ENCODE measurements around the gene MYOF. TPM values are rescaled to one million over a fixed set of nuclear protein-coding genes. Genes with fewer than 3 reads are reported as not detected.

The MYOF gene
- total and polyA plus RNA-seq, 9 of the 15 experiments (the other 6 are each of a cell fraction or from before 2014, with no cell fraction given) = 0.06 to 0.27 TPM; not detected in 7

- Histone ChIP-seq H3K9me1 (ENCODE audit: control insufficient read depth, insufficient read depth, low read length) (no peaks in the 10 kb centered on the region), H3K79me2 (ENCODE audit: control insufficient read depth, insufficient read depth, low read length) (no peaks in the 10 kb centered on the region), H3K4me1 (replicated peaks in 1 of 2; ENCODE audit: control insufficient read depth in 2 of 2, insufficient read depth in 2 of 2, low read length in 2 of 2) (no peaks in the 10 kb centered on the region), H4K20me1 (replicated peaks; ENCODE audit: control insufficient read depth, insufficient read depth, low read length) (no peaks in the 10 kb centered on the region), H2AFZ (ENCODE audit: low read depth, low read length) (no peak overlapping the region), H3K9me3 (replicated peaks; ENCODE audit: control insufficient read depth, insufficient read depth, low read depth, low read length) (no peaks in the 10 kb centered on the region), H3K27me3 (ENCODE audit: control insufficient read depth in 2 of 2, insufficient read depth in 2 of 2, low read length in 2 of 2) (peaks cover 0 to 7% of the 10 kb centered on the region in 2 experiments; a peak in 2 of 5 replicates), H3K36me3 (ENCODE audit: control insufficient read depth, insufficient read depth, low read length) (no peaks in the 10 kb centered on the region), H3K4me2 (ENCODE audit: insufficient read depth, low read length) (no peak overlapping the region), H3K9ac (ENCODE audit: insufficient read depth in 1 of 2, low read depth in 2 of 2, low read length in 2 of 2) (no peak overlapping the region), H3K4me3 (no peak overlapping the region), H3K27ac (ENCODE audit: extremely low read depth, low read depth, low read length) (no peak overlapping the region)
- intact Hi-C loops (cut with micrococcal nuclease) (no loop called here), in situ Hi-C loops (cut with MboI) (no loop called here)
- CTCF ChIA-PET (ENCODE audit: low intra/inter-chr PET ratio) = no interaction called here
- TF ChIP-seq ZSCAN32 (CRISPR knock-in tag; IDR thresholded peaks at IDR 0.05) (no peak), TEAD1 (CRISPR knock-in tag; IDR thresholded peaks at IDR 0.05) (no peak), ZNF740 (CRISPR knock-in tag; IDR thresholded peaks at IDR 0.05) (no peak), ZNF740 (tag; IDR thresholded peaks at IDR 0.05) (no peak), STAT5B (CRISPR knock-in tag; IDR thresholded peaks at IDR 0.05) (no peak)
- 0% methylated on average over 6 of the region's 6 CpGs for WGBS (ENCODE audit: insufficient coverage, low coverage, missing lambda C conversion rate)
- ATAC-seq (no peak), FAIRE-seq (no peak), DNase-seq (ENCODE audit: extremely low read depth in 1 of 4, low spot score in 3 of 4) (no peak)
- POLR2A ChIA-PET = no interaction called here
- BruUV-seq (replicated peaks) = no TSS peak
These were observed 85.1 kb downstream of the MYOF start for GRCh38 chr10:93397020-93397419.

- intact Hi-C loops (cut with micrococcal nuclease) = no loop called here
- Histone ChIP-seq H3K9me1 (ENCODE audit: control insufficient read depth, insufficient read depth, low read length) (no peaks in the 10 kb centered on the region), H4K20me1 (replicated peaks; ENCODE audit: control insufficient read depth, insufficient read depth, low read length) (no peaks in the 10 kb centered on the region), H3K4me3 (no peak overlapping the region), H3K36me3 (ENCODE audit: control insufficient read depth, insufficient read depth, low read length) (no peaks in the 10 kb centered on the region), H3K4me2 (ENCODE audit: insufficient read depth, low read length) (no peak overlapping the region), H3K9me3 (replicated peaks; ENCODE audit: control insufficient read depth, insufficient read depth, low read depth, low read length) (no peaks in the 10 kb centered on the region), H3K4me1 (replicated peaks in 1 of 2; ENCODE audit: control insufficient read depth in 2 of 2, insufficient read depth in 2 of 2, low read length in 2 of 2) (no peaks in the 10 kb centered on the region), H3K27me3 (ENCODE audit: control insufficient read depth in 2 of 2, insufficient read depth in 2 of 2, low read length in 2 of 2) (peaks cover 0 to 6% of the 10 kb centered on the region in 2 experiments; a peak in 2 of 5 replicates), H3K9ac (ENCODE audit: insufficient read depth in 1 of 2, low read depth in 2 of 2, low read length in 2 of 2) (no peak overlapping the region), H3K27ac (ENCODE audit: extremely low read depth, low read depth, low read length) (no peak overlapping the region), H2AFZ (ENCODE audit: low read depth, low read length) (no peak overlapping the region), H3K79me2 (ENCODE audit: control insufficient read depth, insufficient read depth, low read length) (no peaks in the 10 kb centered on the region)
- ChIA-PET CTCF (ENCODE audit: low intra/inter-chr PET ratio) (no interaction called here), POLR2A (no interaction called here)
- FAIRE-seq = no peak
- no peak for ATAC-seq
- no TSS peak for BruUV-seq (replicated peaks)
- no peak for DNase-seq (ENCODE audit: extremely low read depth in 1 of 4, low spot score in 3 of 4)
- WGBS (ENCODE audit: insufficient coverage, low coverage, missing lambda C conversion rate) = 0% methylated on average over 5 of the region's 7 CpGs
- in situ Hi-C loops (cut with MboI) = no loop called here
- TF ChIP-seq ZC3H11A (IDR thresholded peaks at IDR 0.05; ENCODE audit: low read depth, low read length) (no peak), ZNF609 (CRISPR knock-in tag; IDR thresholded peaks at IDR 0.05; ENCODE audit: borderline replicate concordance) (no peak), NFXL1 (CRISPR knock-in tag; IDR thresholded peaks at IDR 0.05) (no peak)
These were observed 88.9 kb downstream of the MYOF start for GRCh38 chr10:93393211-93393610.

Data from K562 (cell line).